HepG2 (cell line): ENCODE results near the gene ZNF101. TPM values are rescaled to one million over a fixed set of nuclear protein-coding genes. Genes with fewer than 3 reads are reported as not detected.

Experiments used
- GATA4 ChIP-seq: sonication (generic); IDR thresholded peaks from 2 replicates; pipeline ENCODE4 v1.6.1; 2016; ENCODE audit warnings: antibody characterized with exemption, low read depth, borderline replicate concordance
- NFE2 ChIP-seq: sonication (generic); formaldehyde crosslinking; IDR thresholded peaks from 2 replicates; pipeline ENCODE4 v1.4.0; 2020; ENCODE audit warnings: missing genetic modification reagents
- ZBTB20 ChIP-seq: sonication (generic); formaldehyde crosslinking; IDR thresholded peaks from 2 replicates; pipeline ENCODE4 v1.8.1; 2023; ENCODE audit warnings: missing genetic modification reagents, low read depth, mild to moderate bottlenecking, borderline replicate concordance
- ZNF296 ChIP-seq: sonication (generic); formaldehyde crosslinking; conservative IDR thresholded peaks from 2 replicates; pipeline ENCODE4 v1.5.0; 2020; ENCODE audit warnings: mild to moderate bottlenecking, missing genetic modification reagents
- ZNF713 ChIP-seq: sonication (generic); formaldehyde crosslinking; IDR thresholded peaks from 2 replicates; pipeline ENCODE4 v1.4.0; 2020; ENCODE audit warnings: mild to moderate bottlenecking, missing genetic modification reagents
- ZNF724P ChIP-seq: sonication (generic); formaldehyde crosslinking; IDR thresholded peaks from 2 replicates; pipeline ENCODE4 v1.8.0; 2022; ENCODE audit warnings: missing genetic modification reagents, borderline replicate concordance
- ZNF766 ChIP-seq: sonication (generic); formaldehyde crosslinking; IDR thresholded peaks from 2 replicates; pipeline ENCODE4 v1.5.0; 2020; ENCODE audit warnings: missing genetic modification reagents, borderline replicate concordance
- ZSCAN12 ChIP-seq: sonication (generic); formaldehyde crosslinking; IDR thresholded peaks from 2 replicates; pipeline ENCODE4 v1.9.0; 2021; ENCODE audit warnings: mild to moderate bottlenecking, missing genetic modification reagents
- polyA plus RNA-seq, 8 experiments: library from polyadenylated mRNA; depleted of rRNA in 3 of 8; stranded (reverse) in 7 of 8; unstranded in 1 of 8; fragments of >200 nt; fragmentation: Illumina TruSeq in 4 of 8; extraction: Trizol in 4 of 8; gene quantifications; 2 replicates each; pipeline versions ENCODE4 v1.2.1 to v1.2.3, GENCODE V29; 2011 to 2016; ENCODE audit warnings: low read depth in 4 of 8, missing spikeins in 1 of 8, mixed read lengths in 1 of 8; ENCODE audit not compliant: insufficient read depth in 1 of 8
- total RNA-seq, 5 experiments: library from RNA; depleted of rRNA; stranded (reverse); fragments of >200 nt; fragmentation: Illumina TruSeq; extraction: Trizol; gene quantifications; 2 replicates each; pipeline ENCODE4 v1.2.3, GENCODE V29; 2016; ENCODE audit warnings: low read depth in 1 of 5
- TF ChIP-seq, protein P1 (sequence below): IDR thresholded peaks from 2 replicates; pipeline ENCODE4 v1.6.1; 2018; ENCODE audit warnings: missing genetic modification reagents, mild to moderate bottlenecking, missing compliant biosample characterization
- TF ChIP-seq, protein P2 (sequence below): sonication (generic); formaldehyde crosslinking; IDR thresholded peaks from 2 replicates; pipeline ENCODE4 v1.9.0; 2022; ENCODE audit warnings: low read depth, missing genetic modification reagents
- TF ChIP-seq, protein P3 (sequence below): sonication (generic); formaldehyde crosslinking; IDR thresholded peaks from 2 replicates; pipeline ENCODE4 v1.5.0; 2020; ENCODE audit warnings: missing genetic modification reagents
- TF ChIP-seq, protein P4 (sequence below): sonication (generic); formaldehyde crosslinking; IDR thresholded peaks from 2 replicates; pipeline ENCODE4 v1.4.0; 2020; ENCODE audit warnings: missing genetic modification reagents, mild to moderate bottlenecking, borderline replicate concordance
- TF ChIP-seq, protein P5 (sequence below): sonication (generic); formaldehyde crosslinking; IDR thresholded peaks from 2 replicates; pipeline ENCODE4 v1.5.0; 2020; ENCODE audit warnings: mild to moderate bottlenecking, missing genetic modification reagents, moderate library complexity
- TF ChIP-seq, protein P6 (sequence below): IDR thresholded peaks from 2 replicates; pipeline ENCODE4 v1.6.1; 2012; ENCODE audit warnings: inconsistent platforms

ZNF101 gene
- total and polyA plus RNA-seq, 2 of the 13 experiments (the other 11 are each of a cell fraction or from before 2014, with no cell fraction given), result 12.9 to 28.9 TPM

DNA sequence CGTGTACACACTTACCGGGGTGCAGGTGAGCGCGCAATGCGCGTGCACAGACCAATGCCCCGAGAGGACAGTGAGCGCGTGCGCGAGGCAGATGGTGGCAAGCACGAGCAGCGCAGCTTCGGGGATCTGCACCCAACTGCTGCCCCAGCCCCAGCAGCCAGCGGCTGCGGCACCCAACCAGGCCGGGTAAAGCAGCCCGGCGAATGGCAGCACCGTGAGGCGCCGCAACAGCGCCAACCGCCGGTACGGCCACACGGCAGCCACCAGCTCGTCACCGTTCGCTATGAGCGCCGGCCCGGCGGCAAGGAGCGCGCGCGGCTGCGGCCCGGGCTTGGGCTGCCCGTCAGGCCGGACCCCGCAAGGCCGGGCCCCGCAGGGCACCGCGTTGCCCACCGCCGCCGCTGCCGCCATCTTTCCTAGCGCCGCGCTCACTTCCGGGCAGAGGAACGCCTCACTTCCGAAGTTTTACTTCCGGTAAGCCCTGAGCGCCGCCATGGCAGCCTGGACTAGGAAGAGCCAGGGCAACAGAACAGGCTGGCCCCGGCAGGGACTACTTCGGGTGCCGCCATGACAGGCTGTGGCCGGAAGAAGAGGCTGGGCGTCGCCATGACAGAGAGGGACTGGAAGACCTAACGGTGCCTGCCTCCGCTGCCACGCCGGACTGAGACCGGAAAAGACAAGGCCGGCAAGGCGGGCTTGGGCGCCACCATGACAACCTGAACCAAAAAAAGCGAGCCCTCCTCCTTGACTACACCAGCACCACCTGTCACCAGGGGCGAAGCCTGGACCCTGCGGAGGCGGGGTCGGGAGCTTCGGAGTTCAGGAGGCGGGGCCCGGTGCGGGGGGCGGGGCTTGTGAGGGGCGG lies 5.2 kb upstream of the ZNF101 start, which contains the start of gene ATP13A1 (continued):
- TF ChIP-seq ZSCAN12 (CRISPR knock-in tag) (no peak), ZNF766 (CRISPR knock-in tag) (0 out of 2 replicates have a peak, but pooled peaks have one; percentile 59), ZNF713 (no peak), GATA4 (peak; percentile 44; the same call in 1 of the 2 replicates), NFE2 (no peak), ZNF296 (CRISPR knock-in tag) (no peak), ZNF724P (CRISPR knock-in tag) (0 out of 2 replicates have a peak, but pooled peaks have one; percentile 1), ZBTB20 (no peak)
- TF ChIP-seq, protein P1, sequence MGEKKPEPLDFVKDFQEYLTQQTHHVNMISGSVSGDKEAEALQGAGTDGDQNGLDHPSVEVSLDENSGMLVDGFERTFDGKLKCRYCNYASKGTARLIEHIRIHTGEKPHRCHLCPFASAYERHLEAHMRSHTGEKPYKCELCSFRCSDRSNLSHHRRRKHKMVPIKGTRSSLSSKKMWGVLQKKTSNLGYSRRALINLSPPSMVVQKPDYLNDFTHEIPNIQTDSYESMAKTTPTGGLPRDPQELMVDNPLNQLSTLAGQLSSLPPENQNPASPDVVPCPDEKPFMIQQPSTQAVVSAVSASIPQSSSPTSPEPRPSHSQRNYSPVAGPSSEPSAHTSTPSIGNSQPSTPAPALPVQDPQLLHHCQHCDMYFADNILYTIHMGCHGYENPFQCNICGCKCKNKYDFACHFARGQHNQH (CRISPR knock-in tag), result 0 out of 2 replicates have a peak, but pooled peaks have one; percentile 36
- TF ChIP-seq, protein P2, sequence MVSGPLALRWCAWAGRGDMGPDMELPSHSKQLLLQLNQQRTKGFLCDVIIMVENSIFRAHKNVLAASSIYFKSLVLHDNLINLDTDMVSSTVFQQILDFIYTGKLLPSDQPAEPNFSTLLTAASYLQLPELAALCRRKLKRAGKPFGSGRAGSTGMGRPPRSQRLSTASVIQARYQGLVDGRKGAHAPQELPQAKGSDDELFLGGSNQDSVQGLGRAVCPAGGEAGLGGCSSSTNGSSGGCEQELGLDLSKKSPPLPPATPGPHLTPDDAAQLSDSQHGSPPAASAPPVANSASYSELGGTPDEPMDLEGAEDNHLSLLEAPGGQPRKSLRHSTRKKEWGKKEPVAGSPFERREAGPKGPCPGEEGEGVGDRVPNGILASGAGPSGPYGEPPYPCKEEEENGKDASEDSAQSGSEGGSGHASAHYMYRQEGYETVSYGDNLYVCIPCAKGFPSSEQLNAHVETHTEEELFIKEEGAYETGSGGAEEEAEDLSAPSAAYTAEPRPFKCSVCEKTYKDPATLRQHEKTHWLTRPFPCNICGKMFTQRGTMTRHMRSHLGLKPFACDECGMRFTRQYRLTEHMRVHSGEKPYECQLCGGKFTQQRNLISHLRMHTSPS, result no peak
- TF ChIP-seq, protein P3, sequence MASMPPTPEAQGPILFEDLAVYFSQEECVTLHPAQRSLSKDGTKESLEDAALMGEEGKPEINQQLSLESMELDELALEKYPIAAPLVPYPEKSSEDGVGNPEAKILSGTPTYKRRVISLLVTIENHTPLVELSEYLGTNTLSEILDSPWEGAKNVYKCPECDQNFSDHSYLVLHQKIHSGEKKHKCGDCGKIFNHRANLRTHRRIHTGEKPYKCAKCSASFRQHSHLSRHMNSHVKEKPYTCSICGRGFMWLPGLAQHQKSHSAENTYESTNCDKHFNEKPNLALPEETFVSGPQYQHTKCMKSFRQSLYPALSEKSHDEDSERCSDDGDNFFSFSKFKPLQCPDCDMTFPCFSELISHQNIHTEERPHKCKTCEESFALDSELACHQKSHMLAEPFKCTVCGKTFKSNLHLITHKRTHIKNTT (CRISPR knock-in tag), result no peak
- TF ChIP-seq, protein P4, sequence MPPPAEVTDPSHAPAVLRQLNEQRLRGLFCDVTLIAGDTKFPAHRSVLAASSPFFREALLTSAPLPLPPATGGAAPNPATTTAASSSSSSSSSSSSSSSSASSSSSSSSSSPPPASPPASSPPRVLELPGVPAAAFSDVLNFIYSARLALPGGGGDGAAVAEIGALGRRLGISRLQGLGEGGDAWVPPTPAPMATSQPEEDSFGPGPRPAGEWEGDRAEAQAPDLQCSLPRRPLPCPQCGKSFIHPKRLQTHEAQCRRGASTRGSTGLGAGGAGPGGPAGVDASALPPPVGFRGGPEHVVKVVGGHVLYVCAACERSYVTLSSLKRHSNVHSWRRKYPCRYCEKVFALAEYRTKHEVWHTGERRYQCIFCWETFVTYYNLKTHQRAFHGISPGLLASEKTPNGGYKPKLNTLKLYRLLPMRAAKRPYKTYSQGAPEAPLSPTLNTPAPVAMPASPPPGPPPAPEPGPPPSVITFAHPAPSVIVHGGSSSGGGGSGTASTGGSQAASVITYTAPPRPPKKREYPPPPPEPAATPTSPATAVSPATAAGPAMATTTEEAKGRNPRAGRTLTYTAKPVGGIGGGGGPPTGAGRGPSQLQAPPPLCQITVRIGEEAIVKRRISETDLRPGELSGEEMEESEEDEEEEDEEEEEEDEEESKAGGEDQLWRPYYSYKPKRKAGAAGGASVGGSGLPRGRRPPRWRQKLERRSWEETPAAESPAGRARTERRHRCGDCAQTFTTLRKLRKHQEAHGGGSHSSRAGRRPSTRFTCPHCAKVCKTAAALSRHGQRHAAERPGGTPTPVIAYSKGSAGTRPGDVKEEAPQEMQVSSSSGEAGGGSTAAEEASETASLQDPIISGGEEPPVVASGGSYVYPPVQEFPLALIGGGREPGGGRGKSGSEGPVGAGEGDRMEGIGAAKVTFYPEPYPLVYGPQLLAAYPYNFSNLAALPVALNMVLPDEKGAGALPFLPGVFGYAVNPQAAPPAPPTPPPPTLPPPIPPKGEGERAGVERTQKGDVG (CRISPR knock-in tag), result no peak
- TF ChIP-seq, protein P5, sequence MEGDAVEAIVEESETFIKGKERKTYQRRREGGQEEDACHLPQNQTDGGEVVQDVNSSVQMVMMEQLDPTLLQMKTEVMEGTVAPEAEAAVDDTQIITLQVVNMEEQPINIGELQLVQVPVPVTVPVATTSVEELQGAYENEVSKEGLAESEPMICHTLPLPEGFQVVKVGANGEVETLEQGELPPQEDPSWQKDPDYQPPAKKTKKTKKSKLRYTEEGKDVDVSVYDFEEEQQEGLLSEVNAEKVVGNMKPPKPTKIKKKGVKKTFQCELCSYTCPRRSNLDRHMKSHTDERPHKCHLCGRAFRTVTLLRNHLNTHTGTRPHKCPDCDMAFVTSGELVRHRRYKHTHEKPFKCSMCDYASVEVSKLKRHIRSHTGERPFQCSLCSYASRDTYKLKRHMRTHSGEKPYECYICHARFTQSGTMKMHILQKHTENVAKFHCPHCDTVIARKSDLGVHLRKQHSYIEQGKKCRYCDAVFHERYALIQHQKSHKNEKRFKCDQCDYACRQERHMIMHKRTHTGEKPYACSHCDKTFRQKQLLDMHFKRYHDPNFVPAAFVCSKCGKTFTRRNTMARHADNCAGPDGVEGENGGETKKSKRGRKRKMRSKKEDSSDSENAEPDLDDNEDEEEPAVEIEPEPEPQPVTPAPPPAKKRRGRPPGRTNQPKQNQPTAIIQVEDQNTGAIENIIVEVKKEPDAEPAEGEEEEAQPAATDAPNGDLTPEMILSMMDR (CRISPR knock-in tag), result 0 out of 2 replicates have a peak, but pooled peaks have one; percentile 13
- TF ChIP-seq, protein P6, sequence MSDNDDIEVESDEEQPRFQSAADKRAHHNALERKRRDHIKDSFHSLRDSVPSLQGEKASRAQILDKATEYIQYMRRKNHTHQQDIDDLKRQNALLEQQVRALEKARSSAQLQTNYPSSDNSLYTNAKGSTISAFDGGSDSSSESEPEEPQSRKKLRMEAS, result peak; percentile 54; the same call in 1 of the 2 replicates
